ENCODE measurements around the gene UBE2D3. TPM values are rescaled to one million over a fixed set of nuclear protein-coding genes. Genes with fewer than 3 reads are reported as not detected.
A peak's percentile ranks its signal among the peaks of the same experiment; 100 is the strongest.

UBE2D3 gene
- total RNA-seq, 1 donor from 2014 or later: 207 TPM

GRCh38 chr4:102789317-102789717, 38.0 kb downstream of the UBE2D3 start:
- peak; percentile 20 for ATAC-seq

GRCh38 chr4:102787944-102788343, 39.4 kb downstream of the UBE2D3 start:
- ATAC-seq: no peak

- ATAC-seq: peak; percentile 62
Measured at GRCh38 chr4:102787096-102787881, 40.1 kb downstream of the UBE2D3 start.

- ATAC-seq: no peak
Measured at GRCh38 chr4:102786279-102786678, 41.1 kb downstream of the UBE2D3 start.

GRCh38 chr4:102783006-102783405, 44.3 kb downstream of the UBE2D3 start:
- ATAC-seq: no peak

GRCh38 chr4:102781570-102781969, 45.8 kb downstream of the UBE2D3 start:
- no peak for ATAC-seq

GRCh38 chr4:102780476-102781144, 46.7 kb downstream of the UBE2D3 start:
- ATAC-seq: peak; percentile 100

- no peak for ATAC-seq
Measured at GRCh38 chr4:102779204-102779603, 48.1 kb downstream of the UBE2D3 start.

- no peak for ATAC-seq
Measured at GRCh38 chr4:102778720-102779119, 48.6 kb downstream of the UBE2D3 start.

- ATAC-seq: no peak
Measured at GRCh38 chr4:102775805-102776204, 51.5 kb downstream of the UBE2D3 start.

- ATAC-seq: no peak
Measured at GRCh38 chr4:102774254-102774653, 53.1 kb downstream of the UBE2D3 start.

- no peak for ATAC-seq
Measured at GRCh38 chr4:102772738-102773340, 54.5 kb downstream of the UBE2D3 start.

GRCh38 chr4:102764901-102765300, 62.5 kb downstream of the UBE2D3 start:
- ATAC-seq: no peak

- ATAC-seq: no peak
Measured at GRCh38 chr4:102761906-102762305, 65.4 kb downstream of the UBE2D3 start.

- ATAC-seq: peak; percentile 10
Measured at GRCh38 chr4:102761296-102761701, 66.1 kb downstream of the UBE2D3 start.

- ATAC-seq: peak; percentile 96
Measured at GRCh38 chr4:102760645-102761295, 66.6 kb downstream of the UBE2D3 start, which contains the start of gene MANBA. Gene MANBA (minus strand): TSS chr4:102760968. CDS start chr4:102760894, 74 bp downstream.

- ATAC-seq: peak; percentile 68
Measured at GRCh38 chr4:102759831-102760644, 67.3 kb downstream of the UBE2D3 start.

GRCh38 chr4:102758241-102759160, 68.8 kb downstream of the UBE2D3 start:
- no peak for ATAC-seq

GRCh38 chr4:102757681-102758080, 69.7 kb downstream of the UBE2D3 start:
- ATAC-seq: no peak

- ATAC-seq: no peak
Measured at GRCh38 chr4:102754044-102754443, 73.3 kb downstream of the UBE2D3 start.

GRCh38 chr4:102751941-102752340, 75.4 kb downstream of the UBE2D3 start:
- no peak for ATAC-seq

Data from esophagus mucosa (tissue), 1 donor.